ENCODE data around the gene MDK. TPM values are rescaled to one million over a fixed set of nuclear protein-coding genes. Genes with fewer than 3 reads are reported as not detected.

Gene MDK
- total and polyA plus RNA-seq, 2 of the 13 experiments (the other 11 are each of a cell fraction or from before 2014, with no cell fraction given), result 312 to 407 TPM

- TF ChIP-seq GLI4 (CRISPR knock-in tag; IDR thresholded peaks at IDR 0.05; ENCODE audit: borderline replicate concordance) (no peak), TEAD2 (CRISPR knock-in tag; IDR thresholded peaks at IDR 0.05) (no peak), ZHX1 (CRISPR knock-in tag; IDR thresholded peaks at IDR 0.05; ENCODE audit: low read depth) (no peak; the same call in 1 of the 2 replicates), ZNF256 (CRISPR knock-in tag; conservative IDR thresholded peaks at IDR 0.05) (no peak), ZMAT5 (CRISPR knock-in tag; IDR thresholded peaks at IDR 0.05; ENCODE audit: borderline replicate concordance, low read depth) (no peak), TP53 (CRISPR knock-in tag; conservative IDR thresholded peaks at IDR 0.05) (0 out of 2 replicates have a peak, but pooled peaks have one; percentile 47), FOXA1 (IDR thresholded peaks at IDR 0.05) (no peak), FOXA1 (CRISPR knock-in tag; IDR thresholded peaks at IDR 0.05) (no peak), MZF1 (CRISPR knock-in tag; IDR thresholded peaks at IDR 0.05; ENCODE audit: borderline replicate concordance) (no peak), NFKB2 (CRISPR knock-in tag; IDR thresholded peaks at IDR 0.05; ENCODE audit: borderline replicate concordance) (0 out of 2 replicates have a peak, but pooled peaks have one; percentile 19), ZNF761 (CRISPR knock-in tag; conservative IDR thresholded peaks at IDR 0.05) (no peak), SNAI1 (CRISPR knock-in tag; IDR thresholded peaks at IDR 0.05; ENCODE audit: borderline replicate concordance) (no peak), PPARG (CRISPR knock-in tag; conservative IDR thresholded peaks at IDR 0.05) (no peak), MXD3 (CRISPR knock-in tag; IDR thresholded peaks at IDR 0.05) (0 out of 2 replicates have a peak, but pooled peaks have one; percentile 62), FOSL1 (CRISPR knock-in tag; IDR thresholded peaks at IDR 0.05; ENCODE audit: borderline replicate concordance) (no peak), SRF (IDR thresholded peaks at IDR 0.05; ENCODE audit: low read depth, low read length) (no peak), MED13 (CRISPR knock-in tag; IDR thresholded peaks at IDR 0.05) (no peak), REPIN1 (CRISPR knock-in tag; IDR thresholded peaks at IDR 0.05; ENCODE audit: borderline replicate concordance, low read depth) (peak; percentile 62), HDAC2 (CRISPR knock-in tag; IDR thresholded peaks at IDR 0.05) (no peak), NFRKB (IDR thresholded peaks at IDR 0.05) (no peak), MAFG (CRISPR knock-in tag; IDR thresholded peaks at IDR 0.05) (no peak)
- TF ChIP-seq, protein P1, sequence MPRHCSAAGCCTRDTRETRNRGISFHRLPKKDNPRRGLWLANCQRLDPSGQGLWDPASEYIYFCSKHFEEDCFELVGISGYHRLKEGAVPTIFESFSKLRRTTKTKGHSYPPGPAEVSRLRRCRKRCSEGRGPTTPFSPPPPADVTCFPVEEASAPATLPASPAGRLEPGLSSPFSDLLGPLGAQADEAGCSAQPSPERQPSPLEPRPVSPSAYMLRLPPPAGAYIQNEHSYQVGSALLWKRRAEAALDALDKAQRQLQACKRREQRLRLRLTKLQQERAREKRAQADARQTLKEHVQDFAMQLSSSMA (CRISPR knock-in tag; IDR thresholded peaks at IDR 0.05), result no peak
- TF ChIP-seq, protein P2, sequence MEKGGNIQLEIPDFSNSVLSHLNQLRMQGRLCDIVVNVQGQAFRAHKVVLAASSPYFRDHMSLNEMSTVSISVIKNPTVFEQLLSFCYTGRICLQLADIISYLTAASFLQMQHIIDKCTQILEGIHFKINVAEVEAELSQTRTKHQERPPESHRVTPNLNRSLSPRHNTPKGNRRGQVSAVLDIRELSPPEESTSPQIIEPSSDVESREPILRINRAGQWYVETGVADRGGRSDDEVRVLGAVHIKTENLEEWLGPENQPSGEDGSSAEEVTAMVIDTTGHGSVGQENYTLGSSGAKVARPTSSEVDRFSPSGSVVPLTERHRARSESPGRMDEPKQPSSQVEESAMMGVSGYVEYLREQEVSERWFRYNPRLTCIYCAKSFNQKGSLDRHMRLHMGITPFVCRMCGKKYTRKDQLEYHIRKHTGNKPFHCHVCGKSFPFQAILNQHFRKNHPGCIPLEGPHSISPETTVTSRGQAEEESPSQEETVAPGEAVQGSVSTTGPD (CRISPR knock-in tag; IDR thresholded peaks at IDR 0.05), result no peak
Observed at GRCh38 chr11:46389450-46390330, 8.2 kb downstream of the MDK start (continued).

All from HepG2 (cell line).